ENCODE results near the gene PIAS1.

Gene PIAS1

GRCh38 chr15:68080783-68081182 lies 26.7 kb downstream of the PIAS1 start (continued):
- TF ChIP-seq OSR2 (tag by site-specific recombination; IDR thresholded peaks at IDR 0.05): peak; percentile 68
- TF ChIP-seq ZBTB20 (tag by site-specific recombination; IDR thresholded peaks at IDR 0.05): peak; percentile 40; the same call in 1 of the 2 replicates
- TF ChIP-seq SCRT1 (tag by site-specific recombination; IDR thresholded peaks at IDR 0.05; ENCODE audit: borderline replicate concordance): no peak
- no peak for TF ChIP-seq ZNF169 (tag by site-specific recombination; IDR thresholded peaks at IDR 0.05)
- 0 out of 2 replicates have a peak, but pooled peaks have one; percentile 21 for TF ChIP-seq WT1 (tag by site-specific recombination; IDR thresholded peaks at IDR 0.05)
- TF ChIP-seq HIC1 (tag by site-specific recombination; IDR thresholded peaks at IDR 0.05): no peak
- no peak for TF ChIP-seq ZNF654 (tag by site-specific recombination; IDR thresholded peaks at IDR 0.05; ENCODE audit: low read depth)
- no peak for TF ChIP-seq ZSCAN5A (tag by site-specific recombination; IDR thresholded peaks at IDR 0.05)
- TF ChIP-seq FEZF1 (tag by site-specific recombination; IDR thresholded peaks at IDR 0.05): peak; percentile 73
- no peak for TF ChIP-seq MEIS1 (CRISPR knock-in tag; IDR thresholded peaks at IDR 0.05; ENCODE audit: borderline replicate concordance)
- TF ChIP-seq ZNF426 (tag by site-specific recombination; IDR thresholded peaks at IDR 0.05): no peak
- TF ChIP-seq ZNF10 (tag by site-specific recombination; IDR thresholded peaks at IDR 0.05): no peak
- no peak for TF ChIP-seq ZNF585B (tag by site-specific recombination; IDR thresholded peaks at IDR 0.05)
- no peak for TF ChIP-seq ZNF777 (tag by site-specific recombination; IDR thresholded peaks at IDR 0.05; ENCODE audit: borderline replicate concordance)
- no peak for TF ChIP-seq ZBTB11 (tag by site-specific recombination; conservative IDR thresholded peaks at IDR 0.05; ENCODE audit: low read depth)
- TF ChIP-seq ZFP37 (tag by site-specific recombination; IDR thresholded peaks at IDR 0.05): no peak
- TF ChIP-seq ZNF248 (tag by site-specific recombination; IDR thresholded peaks at IDR 0.05): no peak
- no peak for TF ChIP-seq ZNF362 (tag by site-specific recombination; IDR thresholded peaks at IDR 0.05)
- TF ChIP-seq ZNF114 (tag by site-specific recombination; IDR thresholded peaks at IDR 0.05): no peak
- TF ChIP-seq KLF7 (tag by site-specific recombination; IDR thresholded peaks at IDR 0.05; ENCODE audit: borderline replicate concordance): no peak
- TF ChIP-seq ZSCAN4 (tag by site-specific recombination; IDR thresholded peaks at IDR 0.05): no peak
- no peak for TF ChIP-seq ZEB2 (tag by site-specific recombination; IDR thresholded peaks at IDR 0.05)
- no peak for TF ChIP-seq AEBP2 (tag by site-specific recombination; IDR thresholded peaks at IDR 0.05; ENCODE audit: borderline replicate concordance)
- TF ChIP-seq ZNF792 (tag by site-specific recombination; IDR thresholded peaks at IDR 0.05): no peak
- TF ChIP-seq ZBTB10 (tag by site-specific recombination; IDR thresholded peaks at IDR 0.05): no peak
- TF ChIP-seq ZSCAN16 (tag by site-specific recombination; IDR thresholded peaks at IDR 0.05): no peak
- TF ChIP-seq SCRT2 (tag by site-specific recombination; IDR thresholded peaks at IDR 0.05): no peak
- TF ChIP-seq KLF16 (tag by site-specific recombination; IDR thresholded peaks at IDR 0.05): no peak

All from HEK293 (cell line).